ENCODE data around the gene NISCH.

DNA sequence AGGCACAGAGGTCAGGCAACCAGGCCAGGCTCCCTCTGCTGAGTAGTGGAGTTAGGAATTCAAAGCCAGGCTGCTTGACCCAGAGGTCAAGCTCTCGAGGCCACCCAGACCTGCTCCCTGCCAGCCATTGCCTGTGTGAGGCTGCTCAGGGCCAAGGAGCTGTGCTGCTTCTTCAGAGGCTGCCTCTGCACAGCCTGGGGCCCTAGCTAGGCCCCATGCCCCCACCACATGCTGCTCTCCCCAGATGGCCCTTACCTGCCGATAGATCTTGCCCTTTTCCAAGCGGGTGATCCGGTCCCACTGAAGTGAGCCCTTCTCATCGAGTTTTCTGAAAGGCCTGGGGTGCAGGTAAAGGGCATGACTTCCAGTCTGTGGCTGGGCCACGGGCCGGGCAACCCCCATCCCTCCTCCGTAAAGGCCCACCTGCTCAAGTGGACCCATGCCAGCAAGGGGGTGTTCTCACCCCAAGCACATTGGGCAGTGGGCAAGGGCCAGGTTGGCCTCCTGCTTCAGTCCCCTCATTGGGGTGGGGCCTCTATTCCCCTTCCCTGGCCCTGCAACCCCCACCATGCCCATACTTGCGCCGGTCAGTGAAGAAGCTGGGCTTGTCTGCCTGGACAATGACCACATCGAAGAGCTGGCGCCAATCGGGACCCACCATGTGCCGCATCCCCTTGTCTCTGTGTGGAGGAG, 71.8 kb downstream of the NISCH start:
- TF ChIP-seq, protein P1, sequence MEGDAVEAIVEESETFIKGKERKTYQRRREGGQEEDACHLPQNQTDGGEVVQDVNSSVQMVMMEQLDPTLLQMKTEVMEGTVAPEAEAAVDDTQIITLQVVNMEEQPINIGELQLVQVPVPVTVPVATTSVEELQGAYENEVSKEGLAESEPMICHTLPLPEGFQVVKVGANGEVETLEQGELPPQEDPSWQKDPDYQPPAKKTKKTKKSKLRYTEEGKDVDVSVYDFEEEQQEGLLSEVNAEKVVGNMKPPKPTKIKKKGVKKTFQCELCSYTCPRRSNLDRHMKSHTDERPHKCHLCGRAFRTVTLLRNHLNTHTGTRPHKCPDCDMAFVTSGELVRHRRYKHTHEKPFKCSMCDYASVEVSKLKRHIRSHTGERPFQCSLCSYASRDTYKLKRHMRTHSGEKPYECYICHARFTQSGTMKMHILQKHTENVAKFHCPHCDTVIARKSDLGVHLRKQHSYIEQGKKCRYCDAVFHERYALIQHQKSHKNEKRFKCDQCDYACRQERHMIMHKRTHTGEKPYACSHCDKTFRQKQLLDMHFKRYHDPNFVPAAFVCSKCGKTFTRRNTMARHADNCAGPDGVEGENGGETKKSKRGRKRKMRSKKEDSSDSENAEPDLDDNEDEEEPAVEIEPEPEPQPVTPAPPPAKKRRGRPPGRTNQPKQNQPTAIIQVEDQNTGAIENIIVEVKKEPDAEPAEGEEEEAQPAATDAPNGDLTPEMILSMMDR (IDR thresholded peaks at IDR 0.05; ENCODE audit: low read length) = no peak
- no peak for TF ChIP-seq EZH2 (optimal IDR thresholded peaks at IDR 0.05; ENCODE audit: low read depth, low read length)

All from MM.1S (cell line).